Ovary (tissue), 9 donors: ENCODE results near the gene PRKCQ. TPM values are rescaled to one million over a fixed set of nuclear protein-coding genes. Genes with fewer than 3 reads are reported as not detected.

Source experiments
- DNase-seq, 5 donors: peaks; one replicate each; pipeline ENCODE4 v3.0.0-alpha.2; 2019 to 2020
- H3K27ac ChIP-seq, 2 donors: fragments of 200-600 bp; one replicate each; pipeline versions ENCODE4 v1.5.1 to v1.8.0; 2019 to 2022
- H3K27me3 ChIP-seq: fragments of 200-600 bp; one replicate; pipeline ENCODE4 v1.8.0; 2022
- H3K36me3 ChIP-seq: fragments of 200-600 bp; sonication (generic); one replicate; pipeline ENCODE4 v1.5.1; 2019
- H3K4me1 ChIP-seq: one replicate; pipeline ENCODE4 v1.8.1; 2013; ENCODE audit warnings: mild to moderate bottlenecking, moderate library complexity; ENCODE audit not compliant: insufficient read depth
- H3K4me3 ChIP-seq: fragments of 200-600 bp; sonication (generic); one replicate; pipeline ENCODE4 v1.5.1; 2017
- H3K9me3 ChIP-seq, 2 donors: fragments of 200-600 bp in 1 of 2; sonication (generic) in 1 of 2; one replicate each; pipeline versions ENCODE4 v1.5.1 to v1.8.1; 2013 to 2019; ENCODE audit warnings: mild to moderate bottlenecking in 1 of 2, moderate library complexity in 1 of 2
- EP300 ChIP-seq: sonication (generic); formaldehyde crosslinking; IDR thresholded peaks from one replicate; pipeline ENCODE4 v1.6.1; 2017; ENCODE audit warnings: antibody characterized with exemption
- POLR2A ChIP-seq: fragments of 450-650 bp; IDR thresholded peaks from one replicate; pipeline ENCODE4 v1.6.1; 2017; ENCODE audit warnings: antibody characterized with exemption, mild to moderate bottlenecking, moderate library complexity
- WGBS, 3 donors: extraction: QIAGEN DNeasy Blood & Tissue Kit in 1 of 3; methylation state at CpG; one replicate each; pipeline versions ENCODE4 v1.1.5 to v1.1.7; 2013 to 2017; 5-methylcytosine and 5-hydroxymethylcytosine counted together
- intact Hi-C, 4 donors: fragments of 100-400 bp; cut with DNase I; formaldehyde crosslinking; loops; one replicate each; pipeline versions ENCODE4 v1.11.0 to v1.15.1; 2022 to 2023
- polyA plus RNA-seq, 2 donors: library from polyadenylated mRNA; stranded (reverse); fragments of 200-250 nt in 1 of 2; fragments of 350-450 nt in 1 of 2; fragmentation: Illumina TruSeq in 1 of 2; extraction: RNeasy Lipid Tissue Mini Kit (QIAGEN cat#74804) in 1 of 2; gene quantifications; one replicate each; pipeline ENCODE4 v1.2.3, GENCODE V29; 2013 to 2014
- total RNA-seq, 7 donors: library from RNA; depleted of rRNA in 2 of 7; stranded (reverse); fragments of >200 nt in 2 of 7; fragmentation: NEBNext Ultra II Directional in 3 of 7; extraction: Animal tissue kit (Norgen Biotek cat#: 25700) in 3 of 7; gene quantifications; one replicate each; pipeline versions ENCODE4 v1.1.0 to v1.2.4, GENCODE V29; 2016 to 2023
- TF ChIP-seq, protein P1 (sequence below), 3 donors: fragments of 450-650 bp in 2 of 3; fragments of 200-600 bp in 1 of 3; IDR thresholded peaks; one replicate each; pipeline versions ENCODE4 v1.5.1 to v1.8.0; 2016 to 2022; ENCODE audit warnings: antibody characterized with exemption in 3 of 3, mild to moderate bottlenecking in 1 of 3
- donor health status: DM: no; HTN: no; CAD: no; lungs with moderate emphysema.
- donor health status: DM: no; HTN: no; CAD: no.
- donor health status: Bipolar disorder and iron deficiency.
- donor health status: DM: yes; HTN: yes; CAD: no.
- donor health status: DM: no; HTN: no; CAD: no.
- donor health status: DM: yes; HTN: yes; CAD: no.

Gene PRKCQ
- total and polyA plus RNA-seq, 9 donors: 0.71 to 3.6 (median 1.1) TPM

DNA sequence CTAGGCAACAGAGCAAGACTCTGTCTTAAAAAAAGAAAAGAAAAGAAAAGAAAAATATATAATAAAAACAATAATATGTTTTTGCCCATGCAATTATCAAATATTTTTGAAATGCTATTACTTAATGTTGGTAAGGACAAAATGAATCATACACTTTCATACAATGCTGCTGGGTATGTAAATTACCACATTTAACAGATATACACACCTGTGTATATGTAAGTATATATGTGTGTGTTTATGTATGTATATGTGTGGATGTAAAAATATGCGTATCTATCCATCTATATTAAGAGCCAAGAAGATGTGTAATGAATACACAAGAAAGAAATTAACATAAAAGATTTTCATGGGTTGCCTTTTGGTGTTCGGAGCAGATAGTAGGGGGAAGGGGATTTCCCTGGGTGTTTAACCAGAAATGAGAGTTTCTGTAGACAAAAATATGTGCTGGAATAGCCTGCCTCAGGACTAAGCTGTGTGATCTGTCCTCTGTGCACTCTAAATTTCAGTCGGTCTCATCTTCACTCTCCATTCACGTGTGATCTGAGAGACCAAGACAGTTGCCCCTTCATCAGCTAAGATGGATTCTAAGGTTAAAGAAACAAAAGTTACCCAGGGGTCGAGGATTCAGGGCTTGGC is 61.2 kb downstream of the PRKCQ start:
- TF ChIP-seq POLR2A: no peak
- TF ChIP-seq, protein P1, sequence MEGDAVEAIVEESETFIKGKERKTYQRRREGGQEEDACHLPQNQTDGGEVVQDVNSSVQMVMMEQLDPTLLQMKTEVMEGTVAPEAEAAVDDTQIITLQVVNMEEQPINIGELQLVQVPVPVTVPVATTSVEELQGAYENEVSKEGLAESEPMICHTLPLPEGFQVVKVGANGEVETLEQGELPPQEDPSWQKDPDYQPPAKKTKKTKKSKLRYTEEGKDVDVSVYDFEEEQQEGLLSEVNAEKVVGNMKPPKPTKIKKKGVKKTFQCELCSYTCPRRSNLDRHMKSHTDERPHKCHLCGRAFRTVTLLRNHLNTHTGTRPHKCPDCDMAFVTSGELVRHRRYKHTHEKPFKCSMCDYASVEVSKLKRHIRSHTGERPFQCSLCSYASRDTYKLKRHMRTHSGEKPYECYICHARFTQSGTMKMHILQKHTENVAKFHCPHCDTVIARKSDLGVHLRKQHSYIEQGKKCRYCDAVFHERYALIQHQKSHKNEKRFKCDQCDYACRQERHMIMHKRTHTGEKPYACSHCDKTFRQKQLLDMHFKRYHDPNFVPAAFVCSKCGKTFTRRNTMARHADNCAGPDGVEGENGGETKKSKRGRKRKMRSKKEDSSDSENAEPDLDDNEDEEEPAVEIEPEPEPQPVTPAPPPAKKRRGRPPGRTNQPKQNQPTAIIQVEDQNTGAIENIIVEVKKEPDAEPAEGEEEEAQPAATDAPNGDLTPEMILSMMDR (IDR thresholded peaks at IDR 0.05): no peak
- TF ChIP-seq EP300: no peak
- Histone ChIP-seq H3K27ac (no peak overlapping the region), H3K36me3 (no peaks in the 10 kb centered on the region), H3K27me3 (no peaks in the 10 kb centered on the region), H3K9me3 (no peaks in the 10 kb centered on the region), H3K4me3 (no peak overlapping the region), H3K4me1 (no peaks in the 10 kb centered on the region)
- DNase-seq: no peak
- intact Hi-C loops: no loop called here
- WGBS, 3 donors: 73 to 76% (median 73%) methylated on average over 5 of the region's 5 CpGs

DNA sequence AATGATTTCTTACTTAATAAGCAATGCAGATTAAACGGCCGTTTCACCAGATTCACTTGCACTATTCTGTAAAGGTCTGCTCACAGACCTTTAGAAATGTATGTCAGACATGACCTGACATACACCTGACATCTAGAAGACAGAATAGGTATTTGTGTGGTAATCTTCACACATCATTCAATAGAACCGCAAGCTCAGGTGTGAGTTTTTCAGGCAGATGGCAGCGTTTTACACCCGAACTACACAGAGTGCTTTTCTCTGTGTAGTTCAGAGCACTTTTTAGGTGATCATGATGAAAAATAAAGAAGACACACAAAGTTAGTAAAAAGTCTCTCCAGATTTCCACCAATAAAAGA is 63.2 kb downstream of the PRKCQ start:
- 70 to 76% (median 74%) methylated on average over 5 of the region's 5 CpGs for WGBS, 3 donors
- Histone ChIP-seq H3K4me1 (no peaks in the 10 kb centered on the region), H3K27ac (no peak overlapping the region), H3K27me3 (no peaks in the 10 kb centered on the region), H3K4me3 (no peak overlapping the region), H3K36me3 (no peaks in the 10 kb centered on the region), H3K9me3 (no peaks in the 10 kb centered on the region)
- TF ChIP-seq POLR2A (no peak), EP300 (no peak)
- TF ChIP-seq, protein P1 (IDR thresholded peaks at IDR 0.05): no peak
- intact Hi-C loops: no loop called here
- DNase-seq: no peak

DNA sequence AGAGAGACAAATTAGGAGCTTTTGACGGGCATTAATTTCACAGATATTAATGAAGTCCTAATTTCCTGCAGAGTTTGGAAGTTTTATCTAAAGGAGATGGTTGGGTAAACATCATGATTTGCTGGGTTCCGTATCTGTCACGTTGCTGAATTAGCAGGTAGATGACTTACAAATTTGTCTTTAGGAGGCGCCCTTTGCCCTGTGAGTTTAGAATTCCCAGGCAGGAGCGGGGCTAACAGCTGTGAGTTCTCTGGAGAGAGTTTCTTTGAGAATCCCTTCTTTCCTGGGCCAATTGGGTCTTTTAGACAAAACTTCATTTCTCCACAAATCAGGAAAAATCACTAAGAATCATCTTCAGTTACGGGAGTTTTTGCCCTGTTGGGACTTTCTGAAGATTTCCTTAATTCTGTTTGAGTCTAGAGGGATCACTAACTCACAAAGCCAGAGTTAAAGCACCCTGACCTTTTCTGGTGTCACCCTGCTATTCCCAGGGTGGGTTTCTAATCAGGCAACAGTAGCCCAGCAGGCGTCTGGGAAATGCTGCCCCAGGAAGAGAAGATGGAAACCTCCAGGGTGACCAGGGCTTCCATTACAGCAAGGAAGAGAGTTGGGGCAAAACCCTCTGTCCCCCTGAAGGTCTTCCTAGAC is 63.7 kb downstream of the PRKCQ start:
- Histone ChIP-seq H3K27ac (no peak overlapping the region), H3K4me3 (no peak overlapping the region), H3K4me1 (no peaks in the 10 kb centered on the region), H3K9me3 (no peaks in the 10 kb centered on the region), H3K27me3 (no peaks in the 10 kb centered on the region), H3K36me3 (no peaks in the 10 kb centered on the region)
- no peak for DNase-seq
- intact Hi-C loops: no loop called here
- TF ChIP-seq POLR2A (no peak), EP300 (no peak)
- TF ChIP-seq, protein P1 (IDR thresholded peaks at IDR 0.05): no peak
- 54 to 62% (median 60%) methylated on average over 7 of the region's 7 CpGs for WGBS, 3 donors

DNA sequence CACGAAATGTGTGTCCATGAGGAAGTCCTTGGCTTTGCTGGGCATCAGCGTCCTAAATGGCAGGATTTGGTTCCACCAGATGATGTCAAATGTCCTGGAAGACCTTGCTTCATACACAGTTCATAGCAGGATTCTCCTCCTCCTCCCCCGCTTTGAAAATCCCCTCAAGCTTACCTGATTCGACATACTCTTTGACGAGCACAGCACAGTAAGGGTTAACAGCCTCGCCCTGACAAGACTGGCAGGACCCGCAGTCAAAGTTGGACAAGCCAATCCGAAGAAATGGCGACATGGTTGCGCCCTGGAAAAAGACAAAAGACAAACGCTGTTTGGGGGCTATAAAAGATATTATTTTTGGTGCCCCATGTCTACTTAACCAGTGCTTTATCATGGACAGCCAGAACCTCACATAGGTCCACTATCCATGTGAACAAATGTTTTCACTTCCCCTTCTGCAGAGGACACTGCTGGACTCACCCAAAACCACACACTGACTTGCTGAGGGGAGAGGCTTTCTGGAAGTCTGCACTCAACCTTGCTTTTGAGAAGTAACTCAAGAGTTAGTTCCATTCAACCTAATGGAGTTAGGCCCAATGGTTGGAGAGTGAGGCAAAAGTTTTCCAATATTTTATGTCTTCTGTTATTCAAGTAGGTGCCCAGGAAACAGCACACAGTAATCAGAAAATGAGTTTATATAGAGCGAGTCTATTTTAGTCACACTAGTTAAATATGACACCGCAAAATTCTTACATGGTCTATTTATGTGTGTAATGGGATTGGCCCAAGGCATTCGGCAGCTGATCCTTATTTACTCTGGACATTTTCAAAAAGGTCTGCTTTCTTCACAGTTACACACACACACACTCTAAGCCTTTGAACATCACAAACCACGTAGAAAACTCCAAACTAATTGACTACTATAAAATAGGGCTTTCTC is 65.0 kb downstream of the PRKCQ start:
- intact Hi-C loops: no loop called here
- Histone ChIP-seq H3K9me3 (no peaks in the 10 kb centered on the region), H3K27ac (no peak overlapping the region), H3K4me3 (no peak overlapping the region), H3K4me1 (no peaks in the 10 kb centered on the region), H3K36me3 (no peaks in the 10 kb centered on the region), H3K27me3 (no peaks in the 10 kb centered on the region)
- TF ChIP-seq, protein P1 (IDR thresholded peaks at IDR 0.05): no peak
- TF ChIP-seq EP300 (no peak), POLR2A (no peak)
- WGBS, 3 donors: 84 to 87% (median 85%) methylated on average over 15 of the region's 15 CpGs
- no peak for DNase-seq
